ENCODE measurements around the gene ABCD2. TPM values are rescaled to one million over a fixed set of nuclear protein-coding genes. Genes with fewer than 3 reads are reported as not detected.
"Not testable (repeated sequence)": the region's sequence is repeated elsewhere in the genome, so short reads cannot be mapped to it uniquely, and the experiment has no call there.

The ABCD2 gene
- total and polyA plus RNA-seq, 3 experiments from 2014 or later, result 4.5 to 8.7 (median 5.0) TPM

- Mint-ChIP-seq H3K27ac (peak overlapping the region in 1 of 8 donors; percentile 33), H3K4me1 (peaks cover 0 to 2% (median 2%) of the 10 kb centered on the region in 3 donors), H3K9me3 (no peaks in the 10 kb centered on the region), H3K36me3 (peaks cover 3 to 17% (median 8%) of the 10 kb centered on the region in 3 donors), H3K4me3 (no peak overlapping the region), H3K27me3 (peaks cover 0 to 1% of the 10 kb centered on the region in 2 donors)
- Histone ChIP-seq H3K9me3 (ENCODE audit: low read length) (no peaks in the 10 kb centered on the region), H3K36me3 (ENCODE audit: insufficient read depth, low read length) (no peaks in the 10 kb centered on the region), H3K4me1 (ENCODE audit: insufficient read depth, low read length) (no peaks in the 10 kb centered on the region), H3K27ac (ENCODE audit: low read depth, low read length) (no peak overlapping the region), H3K27me3 (ENCODE audit: insufficient read depth, low read length, poor library complexity, severe bottlenecking) (no peaks in the 10 kb centered on the region), H3K4me3 (ENCODE audit: low read length) (no peak overlapping the region)
- ChIA-PET CTCF (no interaction called here), POLR2A (interaction anchor here (0.7 kb wide), 1 partner anchor 141 kb away, joined by 4 read pairs; no protein-coding TSS in a partner anchor)
- no peak for DNase-seq
Observed at GRCh38 chr12:39533951-39534350, 85.7 kb downstream of the ABCD2 start.

- peaks cover 3 to 20% (median 10%) of the 10 kb centered on the region in 3 donors for H3K36me3 Mint-ChIP-seq
- H3K4me3 Mint-ChIP-seq, result no peak overlapping the region
- Histone ChIP-seq H3K4me1 (ENCODE audit: insufficient read depth, low read length) (no peaks in the 10 kb centered on the region), H3K36me3 (ENCODE audit: insufficient read depth, low read length) (no peaks in the 10 kb centered on the region), H3K27me3 (ENCODE audit: insufficient read depth, low read length, poor library complexity, severe bottlenecking) (no peaks in the 10 kb centered on the region), H3K4me3 (ENCODE audit: low read length) (no peak overlapping the region), H3K27ac (ENCODE audit: low read depth, low read length) (no peak overlapping the region), H3K9me3 (ENCODE audit: low read length) (no peaks in the 10 kb centered on the region)
- no peak for DNase-seq
- no peak overlapping the region for H3K27ac Mint-ChIP-seq
- H3K9me3 Mint-ChIP-seq, result peaks cover 0 to 5% (median 2%) of the 10 kb centered on the region in 5 donors
- CTCF ChIA-PET, result no interaction called here
- POLR2A ChIA-PET, result no interaction called here
- H3K4me1 Mint-ChIP-seq, result peaks cover 0 to 2% (median 2%) of the 10 kb centered on the region in 3 donors
- peaks cover 0 to 1% of the 10 kb centered on the region in 2 donors for H3K27me3 Mint-ChIP-seq
Observed at GRCh38 chr12:39532448-39532847, 87.2 kb downstream of the ABCD2 start.

- H3K27me3 ChIP-seq (ENCODE audit: insufficient read depth, low read length, poor library complexity, severe bottlenecking), result no peaks in the 10 kb centered on the region
- no peaks in the 10 kb centered on the region for H3K9me3 ChIP-seq (ENCODE audit: low read length)
- no peak for DNase-seq
- H3K27ac ChIP-seq (ENCODE audit: low read depth, low read length), result no peak overlapping the region
- no peaks in the 10 kb centered on the region for H3K4me1 ChIP-seq (ENCODE audit: insufficient read depth, low read length)
- no peak overlapping the region for H3K4me3 ChIP-seq (ENCODE audit: low read length)
- H3K9me3 Mint-ChIP-seq, result peaks cover 10 to 19% (median 14%) of the 10 kb centered on the region in 5 donors
- CTCF ChIA-PET, result no interaction called here
- peak overlapping the region in 1 of 8 donors; percentile 56 for H3K27ac Mint-ChIP-seq
- H3K4me3 Mint-ChIP-seq, result no peak overlapping the region
- no peaks in the 10 kb centered on the region for H3K36me3 ChIP-seq (ENCODE audit: insufficient read depth, low read length)
- POLR2A ChIA-PET, result no interaction called here
- H3K36me3 Mint-ChIP-seq, result peaks cover 14 to 27% (median 19%) of the 10 kb centered on the region in 3 donors
- no peaks in the 10 kb centered on the region for H3K27me3 Mint-ChIP-seq
- no peaks in the 10 kb centered on the region for H3K4me1 Mint-ChIP-seq
Observed at GRCh38 chr12:39526974-39527373, 92.6 kb downstream of the ABCD2 start.

GRCh38 chr12:39522167-39522566 is 97.4 kb downstream of the ABCD2 start:
- H3K4me1 ChIP-seq (ENCODE audit: insufficient read depth, low read length); H3K27ac ChIP-seq (ENCODE audit: low read depth, low read length); H3K4me3 Mint-ChIP-seq; H3K9me3 ChIP-seq (ENCODE audit: low read length); H3K36me3 ChIP-seq (ENCODE audit: insufficient read depth, low read length); CTCF ChIA-PET; H3K27me3 ChIP-seq (ENCODE audit: insufficient read depth, low read length, poor library complexity, severe bottlenecking); DNase-seq; H3K4me3 ChIP-seq (ENCODE audit: low read length); H3K27ac Mint-ChIP-seq; H3K4me1 Mint-ChIP-seq; POLR2A ChIA-PET; H3K27me3 Mint-ChIP-seq: not testable (repeated sequence)
- Mint-ChIP-seq H3K9me3 (peaks cover 9 to 29% (median 20%) of the 10 kb centered on the region in 5 donors), H3K36me3 (peaks cover 12 to 31% (median 20%) of the 10 kb centered on the region in 3 donors)

GRCh38 chr12:39510001-39510400 is 109.6 kb downstream of the ABCD2 start:
- no peak overlapping the region for H3K4me3 Mint-ChIP-seq

GRCh38 chr12:39505554-39505953 is 114.0 kb downstream of the ABCD2 start:
- POLR2A ChIA-PET, result no interaction called here
- Mint-ChIP-seq H3K27me3 (peaks cover 0 to 3% of the 10 kb centered on the region in 2 donors), H3K36me3 (peaks cover 8 to 13% (median 11%) of the 10 kb centered on the region in 3 donors), H3K4me3 (no peak overlapping the region), H3K9me3 (peaks cover 0 to 2% (median 0%) of the 10 kb centered on the region in 5 donors), H3K27ac (no peak overlapping the region), H3K4me1 (no peaks in the 10 kb centered on the region)
- Histone ChIP-seq H3K27ac (ENCODE audit: low read depth, low read length) (no peak overlapping the region), H3K27me3 (ENCODE audit: insufficient read depth, low read length, poor library complexity, severe bottlenecking) (no peaks in the 10 kb centered on the region), H3K4me3 (ENCODE audit: low read length) (no peak overlapping the region), H3K9me3 (ENCODE audit: low read length) (no peaks in the 10 kb centered on the region), H3K36me3 (ENCODE audit: insufficient read depth, low read length) (no peaks in the 10 kb centered on the region), H3K4me1 (ENCODE audit: insufficient read depth, low read length) (no peaks in the 10 kb centered on the region)
- DNase-seq, result no peak
- CTCF ChIA-PET, result interaction anchor here (0.8 kb wide), 1 partner anchor 58 kb away, joined by 3 read pairs; no protein-coding TSS in a partner anchor

More at GRCh38 chr12:39510001-39510400, 109.6 kb downstream of the ABCD2 start:
- no peak for DNase-seq
- peaks cover 0 to 3% of the 10 kb centered on the region in 2 donors for H3K27me3 Mint-ChIP-seq
- H3K9me3 Mint-ChIP-seq, result peaks cover 9 to 24% (median 16%) of the 10 kb centered on the region in 5 donors
- Histone ChIP-seq H3K4me1 (ENCODE audit: insufficient read depth, low read length) (no peaks in the 10 kb centered on the region), H3K27ac (ENCODE audit: low read depth, low read length) (no peak overlapping the region), H3K9me3 (ENCODE audit: low read length) (no peaks in the 10 kb centered on the region), H3K27me3 (ENCODE audit: insufficient read depth, low read length, poor library complexity, severe bottlenecking) (no peaks in the 10 kb centered on the region), H3K4me3 (ENCODE audit: low read length) (no peak overlapping the region), H3K36me3 (ENCODE audit: insufficient read depth, low read length) (no peaks in the 10 kb centered on the region)
- H3K27ac Mint-ChIP-seq, result no peak overlapping the region
- peaks cover 7 to 36% (median 13%) of the 10 kb centered on the region in 3 donors for H3K36me3 Mint-ChIP-seq
- no peaks in the 10 kb centered on the region for H3K4me1 Mint-ChIP-seq
- ChIA-PET POLR2A (no interaction called here), CTCF (no interaction called here)

GRCh38 chr12:39505023-39505422 is 114.6 kb downstream of the ABCD2 start:
- H3K4me1 Mint-ChIP-seq, result no peaks in the 10 kb centered on the region
- DNase-seq, result no peak
- Histone ChIP-seq H3K4me1 (ENCODE audit: insufficient read depth, low read length) (no peaks in the 10 kb centered on the region), H3K36me3 (ENCODE audit: insufficient read depth, low read length) (no peaks in the 10 kb centered on the region), H3K27ac (ENCODE audit: low read depth, low read length) (no peak overlapping the region), H3K4me3 (ENCODE audit: low read length) (no peak overlapping the region), H3K9me3 (ENCODE audit: low read length) (no peaks in the 10 kb centered on the region), H3K27me3 (ENCODE audit: insufficient read depth, low read length, poor library complexity, severe bottlenecking) (no peaks in the 10 kb centered on the region)
- peaks cover 0 to 1% of the 10 kb centered on the region in 2 donors for H3K27me3 Mint-ChIP-seq
- ChIA-PET CTCF (no interaction called here), POLR2A (no interaction called here)
- H3K4me3 Mint-ChIP-seq, result no peak overlapping the region
- peaks cover 8 to 12% (median 11%) of the 10 kb centered on the region in 3 donors for H3K36me3 Mint-ChIP-seq
- no peaks in the 10 kb centered on the region for H3K9me3 Mint-ChIP-seq
- H3K27ac Mint-ChIP-seq, result no peak overlapping the region

- no peak overlapping the region for H3K4me3 ChIP-seq (ENCODE audit: low read length)
- no peak for DNase-seq
- H3K36me3 ChIP-seq (ENCODE audit: insufficient read depth, low read length), result no peaks in the 10 kb centered on the region
- POLR2A ChIA-PET, result no interaction called here
- H3K9me3 Mint-ChIP-seq, result no peaks in the 10 kb centered on the region
- no peak overlapping the region for H3K27ac ChIP-seq (ENCODE audit: low read depth, low read length)
- H3K4me3 Mint-ChIP-seq, result no peak overlapping the region
- H3K9me3 ChIP-seq (ENCODE audit: low read length), result no peaks in the 10 kb centered on the region
- H3K36me3 Mint-ChIP-seq, result peaks cover 4 to 11% (median 8%) of the 10 kb centered on the region in 3 donors
- H3K4me1 ChIP-seq (ENCODE audit: insufficient read depth, low read length), result no peaks in the 10 kb centered on the region
- peaks cover 0 to 1% of the 10 kb centered on the region in 2 donors for H3K27me3 Mint-ChIP-seq
- H3K4me1 Mint-ChIP-seq, result no peaks in the 10 kb centered on the region
- H3K27me3 ChIP-seq (ENCODE audit: insufficient read depth, low read length, poor library complexity, severe bottlenecking), result no peaks in the 10 kb centered on the region
- no peak overlapping the region for H3K27ac Mint-ChIP-seq
- CTCF ChIA-PET, result no interaction called here
Observed at GRCh38 chr12:39503439-39503838, 116.2 kb downstream of the ABCD2 start.

Measured in CD8-positive, alpha-beta memory T cell (primary cell).